ENCODE measurements around the gene HERPUD1.
"Not testable (repeated sequence)": the region's sequence is repeated elsewhere in the genome, so short reads cannot be mapped to it uniquely, and the experiment has no call there.

The HERPUD1 gene

DNA sequence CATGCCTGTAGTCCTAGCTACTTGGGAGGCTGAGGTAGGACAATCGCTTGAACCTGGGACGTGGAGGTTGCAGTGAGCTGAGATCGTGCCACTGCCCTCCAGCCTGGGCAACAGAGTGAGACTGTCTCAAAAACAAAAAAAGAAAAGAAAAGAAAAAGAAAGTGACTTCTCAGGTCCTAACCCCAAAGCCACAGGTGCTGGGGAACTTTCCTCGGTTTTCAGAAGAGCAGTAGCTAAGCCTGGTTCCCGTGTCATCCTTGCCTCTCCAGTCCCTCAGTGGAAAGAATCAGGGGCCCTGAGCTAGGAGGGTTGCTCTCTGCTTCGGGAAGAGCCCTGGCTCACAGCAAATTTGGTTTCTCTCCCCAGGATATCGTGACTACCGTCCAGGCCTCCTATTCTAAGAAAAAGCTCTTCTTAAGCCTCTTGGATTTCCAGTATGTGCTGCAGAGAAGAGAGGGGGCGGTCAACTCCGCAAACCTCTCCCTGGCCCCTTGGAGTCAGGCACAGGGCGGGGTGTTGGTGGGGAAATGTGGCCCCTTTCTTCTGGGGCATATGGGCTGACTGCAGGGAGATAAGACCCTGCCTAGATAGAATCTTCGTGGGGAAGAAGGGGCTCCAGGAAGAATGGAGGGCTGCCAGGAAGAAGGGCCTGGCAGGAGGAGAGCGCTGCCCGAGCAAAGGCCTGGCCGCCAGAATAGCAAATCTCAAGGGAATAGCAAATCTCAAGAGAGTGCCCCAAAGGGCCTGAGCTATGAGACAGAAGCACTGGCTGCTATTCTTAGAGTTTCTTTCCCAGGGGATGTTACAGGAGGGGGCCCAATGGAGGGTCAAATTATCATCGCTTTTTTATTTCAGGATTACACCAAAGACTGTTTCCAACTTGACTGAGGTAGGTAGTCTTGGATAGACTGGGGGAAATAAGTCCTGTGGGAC is 49.1 kb downstream of the HERPUD1 start:
- no peak for DNase-seq (ENCODE audit: low spot score)

DNA sequence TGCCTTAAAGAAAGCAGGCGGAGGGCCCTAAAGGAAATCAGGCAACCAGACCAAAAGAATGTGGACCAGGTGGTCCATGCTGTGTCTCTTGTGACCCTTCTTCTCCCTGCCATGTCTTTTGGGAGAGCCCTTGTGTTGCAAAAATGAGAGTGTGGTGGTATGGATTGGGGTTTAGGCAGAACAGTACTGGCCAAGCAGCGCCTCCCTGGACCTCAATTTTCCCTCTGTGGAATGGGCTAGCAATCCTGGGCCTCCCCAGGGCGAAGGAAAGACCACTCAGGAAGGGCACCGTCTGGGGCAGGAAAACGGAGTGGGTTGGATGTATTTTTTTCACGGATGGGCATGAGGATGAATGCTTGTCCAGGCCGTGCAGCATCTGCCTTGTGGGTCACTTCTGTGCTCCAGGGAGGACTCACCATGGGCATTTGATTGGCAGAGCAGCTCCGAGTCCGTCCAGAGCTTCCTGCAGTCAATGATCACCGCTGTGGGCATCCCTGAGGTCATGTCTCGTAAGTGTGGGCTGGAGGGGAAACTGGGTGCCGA is 49.9 kb downstream of the HERPUD1 start:
- no peak for DNase-seq (ENCODE audit: low spot score)

DNA sequence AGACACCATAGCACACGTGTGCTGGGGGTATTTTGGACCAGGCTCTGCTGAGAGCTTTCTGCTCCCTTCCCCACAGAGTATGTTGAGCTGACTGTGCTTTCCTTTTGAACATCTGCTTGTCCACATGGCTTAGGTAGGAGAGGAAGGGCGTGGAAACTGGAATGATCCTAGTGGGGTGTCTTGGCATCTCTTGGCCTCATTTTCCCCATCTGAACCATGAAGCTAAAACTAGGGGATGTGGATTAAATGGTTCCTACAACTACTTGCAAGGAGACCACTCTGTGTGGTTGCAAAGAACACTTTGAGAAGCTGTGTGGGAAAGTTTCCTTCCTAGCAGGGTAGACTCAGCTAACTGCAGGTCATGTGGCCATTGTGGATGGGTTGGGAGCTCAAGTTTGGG is 50.8 kb downstream of the HERPUD1 start:
- DNase-seq (ENCODE audit: low spot score), result no peak

DNA sequence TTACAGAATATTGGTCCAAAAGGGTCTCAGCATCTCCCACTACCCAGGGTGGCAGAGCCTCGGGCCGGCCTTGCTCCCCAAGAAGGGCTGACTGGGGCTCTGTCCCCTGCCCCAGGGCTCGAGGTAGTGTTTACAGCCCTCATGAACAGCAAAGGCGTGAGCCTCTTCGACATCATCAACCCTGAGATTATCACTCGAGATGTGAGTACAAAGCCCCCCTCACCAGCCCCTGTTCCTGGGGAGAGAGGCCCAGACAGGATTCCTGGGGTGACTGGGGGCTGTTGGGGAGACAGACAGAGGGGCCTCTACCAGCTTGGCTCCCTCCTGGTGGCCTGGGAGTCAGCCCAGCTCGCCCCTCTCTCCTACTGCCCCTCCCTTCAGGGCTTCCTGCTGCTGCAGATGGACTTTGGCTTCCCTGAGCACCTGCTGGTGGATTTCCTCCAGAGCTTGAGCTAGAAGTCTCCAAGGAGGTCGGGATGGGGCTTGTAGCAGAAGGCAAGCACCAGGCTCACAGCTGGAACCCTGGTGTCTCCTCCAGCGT is 51.3 kb downstream of the HERPUD1 start:
- no peak for DNase-seq (ENCODE audit: low spot score)

DNA sequence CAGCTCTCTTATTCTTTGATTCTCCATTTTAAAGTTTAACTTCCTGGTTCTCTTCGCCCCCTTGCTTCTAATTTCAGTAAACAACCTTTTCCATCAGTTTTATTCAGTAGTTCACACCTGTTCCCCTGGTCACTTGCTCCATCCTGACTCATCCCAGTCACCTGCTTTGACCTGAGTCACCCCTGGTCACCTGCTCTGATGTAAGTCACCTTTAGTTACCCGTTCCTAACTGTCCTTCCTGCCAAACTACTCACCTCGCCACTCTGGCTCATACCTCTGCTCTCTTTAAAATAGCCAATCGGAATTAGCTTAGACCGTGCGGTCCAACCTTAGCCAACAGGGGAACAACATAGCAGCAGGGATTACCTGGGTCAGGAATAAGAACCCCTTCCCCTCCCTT is 52.7 kb downstream of the HERPUD1 start:
- DNase-seq (ENCODE audit: low spot score), result no peak

DNA sequence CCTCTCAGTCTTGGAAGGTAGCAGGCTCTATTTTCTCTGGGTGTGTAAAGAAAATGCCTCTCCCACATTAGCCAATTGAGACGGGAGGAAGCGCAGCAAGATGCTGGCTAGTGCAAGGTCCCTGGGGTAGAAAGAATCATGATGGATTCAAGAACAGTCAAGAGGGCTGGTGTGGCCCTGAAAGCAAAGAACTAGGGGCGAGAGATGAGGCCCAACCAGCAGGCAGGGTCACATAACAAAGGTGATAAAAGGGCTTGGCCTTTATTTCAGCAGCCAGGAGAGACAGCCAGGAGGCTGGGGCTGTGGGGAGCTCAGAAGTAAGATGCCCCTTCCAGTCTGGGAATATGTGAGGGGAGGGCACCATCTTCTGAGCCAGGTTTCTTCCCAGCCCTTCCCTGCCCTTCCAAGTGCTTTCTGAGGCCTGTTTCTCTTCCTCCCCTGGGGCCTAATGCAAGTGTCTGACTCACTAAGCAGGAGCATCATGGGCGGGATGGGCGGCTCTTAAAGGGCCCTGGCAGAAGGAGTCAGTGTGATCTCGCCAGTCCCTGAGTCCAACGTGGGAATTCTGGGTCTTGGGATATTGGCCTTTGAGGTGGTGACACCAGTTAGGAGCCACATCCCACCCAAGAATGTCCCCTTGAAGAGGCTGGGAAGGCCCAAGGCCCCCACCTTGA is 53.5 kb downstream of the HERPUD1 start:
- DNase-seq (ENCODE audit: low spot score), result peak; percentile 87

DNA sequence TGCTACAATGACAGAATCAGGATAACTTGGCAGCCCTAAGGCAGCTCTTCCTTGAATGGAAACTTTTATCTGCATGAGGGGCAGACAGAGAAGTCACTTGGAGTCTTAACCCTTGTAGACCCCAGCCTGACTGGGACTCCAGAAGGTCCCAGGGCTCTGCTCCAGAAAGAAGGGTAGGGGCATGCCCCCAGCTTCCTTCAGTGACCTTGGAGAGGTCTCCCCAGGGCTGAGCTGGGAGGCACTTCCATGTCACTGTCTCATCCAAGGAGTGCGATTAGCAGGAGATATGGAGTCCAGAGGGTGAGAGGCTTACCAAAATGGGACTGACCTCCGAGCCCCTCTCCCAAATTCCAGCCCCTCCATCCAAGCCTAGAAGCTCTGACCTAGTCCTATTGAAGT is 54.0 kb downstream of the HERPUD1 start:
- no peak for DNase-seq (ENCODE audit: low spot score)

DNA sequence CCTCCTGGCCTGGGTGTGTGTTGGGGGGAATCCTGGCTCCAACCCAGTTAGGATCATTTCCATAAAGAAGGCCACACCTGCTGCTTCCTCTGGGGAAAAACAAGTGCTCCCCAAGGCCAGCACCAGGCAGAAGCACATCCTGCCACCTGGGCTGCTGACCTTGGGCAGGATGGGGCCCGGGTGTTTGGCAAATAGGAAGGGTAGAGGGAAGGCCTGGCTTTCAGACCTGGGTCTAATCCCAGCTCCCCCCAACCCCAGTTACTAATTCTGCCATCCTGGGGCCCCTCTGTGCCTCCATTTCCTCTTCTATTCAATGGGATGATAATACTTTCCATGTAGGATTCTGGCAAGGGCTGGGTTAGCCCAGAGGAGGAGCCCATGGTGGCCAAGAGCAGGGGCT is 54.4 kb downstream of the HERPUD1 start:
- no peak for DNase-seq (ENCODE audit: low spot score)

DNA sequence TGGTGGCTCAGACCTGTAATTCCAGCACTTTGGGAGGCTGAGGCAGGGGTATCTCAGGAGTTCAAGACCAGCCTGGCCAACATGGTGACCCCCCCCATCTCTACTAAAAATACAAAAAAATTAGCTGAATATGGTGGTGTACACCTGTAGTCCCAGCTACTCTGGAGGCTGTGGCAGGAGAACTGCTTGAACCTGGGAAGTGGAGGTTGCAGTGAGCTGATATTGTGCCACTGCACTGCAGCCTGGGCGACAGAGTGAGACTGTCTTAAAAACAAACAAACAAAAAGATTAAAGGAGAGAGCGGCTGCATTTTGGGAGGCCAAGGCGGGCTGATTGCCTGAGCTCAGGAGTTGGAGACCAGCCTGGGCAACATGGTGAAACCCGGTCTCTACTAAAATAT is 55.0 kb downstream of the HERPUD1 start:
- not testable (repeated sequence) for DNase-seq (ENCODE audit: low spot score)

DNA sequence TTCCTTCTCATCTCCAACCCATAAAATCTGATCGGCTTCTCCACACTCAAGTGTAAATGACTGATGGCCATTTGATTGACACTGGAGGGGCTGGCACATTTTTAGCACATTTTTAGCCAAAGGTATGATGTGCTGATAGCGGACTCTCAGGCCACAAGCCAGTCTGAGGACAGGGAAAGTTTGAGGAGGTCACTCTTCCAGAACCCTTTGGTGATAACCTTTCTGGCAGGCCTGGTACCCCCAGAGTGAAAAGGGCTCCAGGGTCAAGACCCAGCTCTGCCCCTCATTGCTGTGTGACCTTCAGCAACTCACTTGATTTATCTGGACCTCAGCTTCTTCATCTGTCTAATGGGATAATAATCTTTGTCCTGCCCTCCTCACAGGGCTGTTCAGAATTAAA is 55.8 kb downstream of the HERPUD1 start:
- DNase-seq (ENCODE audit: low spot score), result no peak

DNA sequence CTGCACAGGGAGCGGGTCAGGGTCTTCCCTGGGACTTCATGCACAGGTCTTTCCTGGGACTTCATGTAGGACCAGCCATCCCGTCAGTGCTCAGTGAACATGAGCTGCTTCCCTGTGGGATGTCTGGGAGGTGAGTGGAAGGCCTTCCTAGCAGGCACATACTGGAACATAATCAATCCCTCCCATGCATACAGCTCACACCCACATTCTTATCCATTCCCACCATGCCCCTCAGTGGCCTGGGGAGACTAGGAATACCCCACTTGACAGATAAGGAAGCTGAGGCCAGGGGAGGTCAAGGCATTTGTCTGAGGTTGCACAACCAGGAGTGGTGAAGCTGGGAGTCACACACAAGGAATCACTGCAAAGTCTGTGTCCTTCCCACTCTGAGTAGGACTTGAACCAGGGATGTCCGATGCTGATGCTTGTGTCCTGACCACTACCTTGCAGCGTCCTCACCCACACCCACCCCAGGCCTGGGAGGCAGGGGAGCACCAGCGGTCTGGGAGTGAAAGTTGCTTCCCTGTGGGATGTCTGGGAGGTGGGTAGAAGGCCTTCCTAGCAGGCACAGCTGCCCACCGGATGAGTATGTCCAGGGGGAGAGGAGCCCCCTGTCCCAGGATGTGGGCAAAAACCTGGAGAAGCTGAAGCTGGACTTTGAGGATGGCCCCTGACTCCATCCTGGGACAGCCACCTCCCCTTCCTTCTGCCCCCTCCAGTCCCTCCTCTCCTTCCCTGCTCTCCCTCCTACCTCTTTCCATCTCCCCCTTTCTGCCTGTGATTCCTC is 56.4 kb downstream of the HERPUD1 start:
- DNase-seq (ENCODE audit: low spot score), result peak; percentile 47

DNA sequence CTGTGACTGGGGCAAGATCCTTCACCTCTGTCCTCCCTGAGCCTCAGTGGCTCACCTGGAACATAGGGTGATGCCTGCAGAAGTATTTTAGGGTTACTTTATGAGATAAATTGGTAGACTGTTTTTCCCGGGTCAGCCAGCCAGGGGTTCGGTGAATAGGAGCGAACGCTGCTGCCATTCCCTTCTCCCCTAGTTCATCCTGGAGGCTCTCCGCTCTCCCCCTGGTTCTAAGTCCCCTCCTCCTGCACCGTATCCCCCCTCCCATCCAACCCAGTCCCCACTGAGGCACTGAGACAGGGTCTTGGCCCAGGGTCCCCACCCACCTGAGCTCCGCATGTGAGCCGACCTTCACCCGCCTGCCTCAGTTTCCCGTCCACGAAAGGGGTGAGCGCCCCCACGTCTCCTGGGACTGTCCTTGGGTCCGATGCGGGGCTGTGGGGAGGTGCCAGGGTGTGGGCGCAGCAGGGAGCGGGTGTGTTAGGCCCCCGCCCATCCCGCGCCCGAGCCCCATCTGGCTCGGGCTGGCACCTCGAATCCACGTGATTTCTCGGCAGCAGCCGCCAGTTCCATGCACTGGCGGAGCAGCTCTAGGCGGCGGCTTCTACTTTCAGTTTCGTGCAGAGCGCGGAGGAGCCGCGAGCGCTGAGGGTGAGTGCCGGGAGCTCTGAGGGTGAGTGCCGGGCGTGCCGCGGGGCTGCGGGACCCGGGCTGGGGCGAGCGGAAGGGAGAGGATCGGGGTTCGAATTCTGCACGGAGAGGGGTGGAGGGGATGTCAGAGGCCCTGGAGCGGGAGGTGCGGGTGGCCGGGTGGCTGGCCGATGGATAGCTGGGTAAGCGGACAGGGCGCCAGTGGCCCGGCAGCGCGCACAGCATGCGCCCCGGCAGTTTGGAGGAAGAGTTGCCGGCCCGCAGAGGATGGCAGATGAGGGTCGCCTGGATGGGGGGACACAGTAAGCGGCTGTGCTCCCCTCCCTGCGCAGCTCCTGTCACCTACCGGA is 57.3 kb downstream of the HERPUD1 start, which contains the start of gene NLRC5:
TSS of gene NLRC5 (plus strand) at position 610 of the 998 bp plus-strand sequence. CDS start 31,156 bp downstream, outside the sequence.
- peak; percentile 91 for DNase-seq (ENCODE audit: low spot score)

DNA sequence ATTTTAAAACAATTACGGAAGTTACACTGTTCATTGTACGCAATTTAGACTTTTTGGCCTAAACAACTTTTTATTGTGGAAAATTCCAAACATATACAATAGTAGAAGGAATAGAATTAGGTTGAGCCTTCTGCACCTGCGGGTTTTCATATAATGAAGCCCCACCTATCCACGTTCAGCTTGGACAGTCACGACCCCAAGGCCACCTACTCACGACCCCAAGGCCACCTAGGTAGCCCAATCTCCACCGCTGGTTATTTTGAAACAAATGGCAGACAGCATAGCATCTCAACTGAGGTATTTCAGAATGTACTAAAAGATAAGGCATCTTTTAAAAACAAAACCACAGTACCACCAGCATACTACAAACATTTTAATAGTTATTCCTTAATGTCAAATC is 58.0 kb downstream of the HERPUD1 start:
- DNase-seq (ENCODE audit: low spot score), result no peak

DNA sequence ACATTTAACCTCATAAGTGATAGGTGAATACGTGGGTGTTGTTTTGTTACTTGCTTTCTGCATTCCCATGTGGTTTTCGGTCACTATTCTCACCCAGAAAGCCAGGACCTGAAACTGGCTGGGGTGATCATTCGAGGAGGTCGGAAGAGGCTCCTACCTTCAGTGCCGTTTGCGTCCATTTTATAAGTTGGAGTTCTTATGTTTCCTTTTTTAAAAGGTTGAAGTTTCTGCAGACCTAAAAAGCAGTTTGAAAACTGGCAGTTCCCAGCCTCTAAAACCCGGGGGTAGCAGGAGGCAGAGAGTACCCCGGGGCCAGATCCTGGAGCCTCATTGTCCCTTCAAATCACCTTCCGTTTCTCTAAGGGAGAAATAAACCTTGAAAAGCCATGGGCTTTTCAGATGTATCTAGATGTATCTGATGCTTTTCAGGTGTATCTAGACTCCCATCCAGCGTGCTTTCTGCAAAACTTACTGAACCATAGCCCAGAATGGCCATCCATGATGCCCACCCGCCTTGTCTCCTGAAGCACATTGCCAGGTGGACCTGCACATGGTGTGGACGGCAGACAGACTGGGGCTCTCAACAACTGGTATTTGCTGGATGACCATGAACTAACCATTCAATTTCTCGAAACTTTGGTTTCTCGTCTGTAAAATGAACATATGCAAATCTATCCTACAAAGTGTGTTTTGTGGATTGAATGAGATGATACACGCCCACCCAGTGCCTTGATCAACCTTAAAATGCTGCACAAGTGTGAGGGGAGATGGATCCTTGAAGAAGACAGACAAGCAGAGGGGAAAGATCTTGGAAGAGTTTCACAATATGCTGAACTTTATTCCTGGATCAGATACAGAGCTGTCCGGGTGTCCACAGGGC is 58.7 kb downstream of the HERPUD1 start:
- DNase-seq (ENCODE audit: low spot score), result no peak

DNA sequence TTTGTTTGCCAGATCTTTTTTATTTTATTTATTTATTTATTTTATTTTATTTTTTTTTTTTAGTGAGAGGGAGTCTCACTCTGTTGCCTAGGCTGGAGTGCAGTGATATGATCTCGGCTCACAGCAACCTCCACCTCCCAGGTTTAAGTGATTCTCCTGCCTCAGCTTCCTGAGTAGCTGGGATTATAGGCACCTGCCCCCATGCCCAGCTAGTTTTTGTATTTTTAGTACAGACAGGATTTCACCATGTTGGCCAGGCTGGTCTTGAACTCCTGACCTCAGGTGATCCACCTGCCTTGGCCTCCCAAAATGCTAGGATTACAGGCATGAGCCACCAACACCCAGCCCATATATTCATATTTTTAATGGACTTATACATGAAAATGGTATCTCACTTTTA is 60.5 kb downstream of the HERPUD1 start:
- DNase-seq (ENCODE audit: low spot score), result not testable (repeated sequence)

DNA sequence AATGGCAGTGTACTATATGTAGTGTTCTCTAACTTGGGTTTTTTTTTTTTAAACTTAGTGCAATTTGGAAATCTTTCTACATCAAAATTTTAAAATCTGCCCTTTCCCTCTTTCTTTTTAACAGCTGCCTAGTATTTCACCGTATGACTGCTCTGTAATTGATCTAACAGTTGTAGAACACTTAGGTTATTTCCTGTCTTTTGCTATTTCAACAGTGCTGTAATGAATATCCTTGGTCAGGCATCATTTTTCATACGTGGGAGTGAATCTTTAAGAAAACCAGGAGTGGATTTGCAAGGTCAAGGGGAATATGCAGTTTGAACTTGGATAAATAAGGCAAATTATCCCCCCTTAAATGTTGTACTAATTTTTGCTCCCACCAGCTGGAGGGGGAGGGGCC is 61.3 kb downstream of the HERPUD1 start:
- no peak for DNase-seq (ENCODE audit: low spot score)

DNA sequence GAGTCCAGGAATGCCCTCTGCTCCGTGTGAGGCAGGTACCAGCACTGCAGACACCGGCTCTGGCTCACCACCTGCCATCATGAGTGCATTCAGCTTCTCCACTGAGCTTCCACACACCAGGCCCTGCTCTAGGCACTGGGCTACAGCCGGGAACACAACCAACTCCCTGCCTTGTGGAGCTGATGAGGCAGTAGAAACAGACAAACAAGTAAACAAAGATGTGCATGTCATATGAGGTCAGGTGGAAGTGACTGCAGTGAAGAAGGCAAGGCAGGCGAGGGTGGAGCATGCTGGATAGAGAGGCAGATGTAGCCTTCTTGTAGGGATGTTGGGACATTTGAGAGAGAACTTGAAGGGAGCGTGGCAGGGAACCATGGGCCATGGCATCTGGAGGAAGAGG is 62.4 kb downstream of the HERPUD1 start:
- DNase-seq (ENCODE audit: low spot score), result no peak

Measured in AG08396 (cell line).